Stimulated activated CD8-positive, alpha-beta memory T cell treated with anti-CD3 and anti-CD28 coated beads, Interleukin-15, amount 100 ng/mL, for 48 hours (primary cell): ENCODE results near the gene GNAT1.

Experiments used
- DNase-seq, 2 donors: peaks; one replicate each; pipeline ENCODE4 v3.0.0-alpha.2; 2020; ENCODE audit warnings: low read depth in 2 of 2

The GNAT1 gene

GRCh38 chr3:50163572-50164455 is 27.6 kb upstream of the GNAT1 start:
- DNase-seq: no peak

- DNase-seq: no peak
Observed at GRCh38 chr3:50164481-50164880, 26.9 kb upstream of the GNAT1 start.

GRCh38 chr3:50164984-50165909 is 26.2 kb upstream of the GNAT1 start:
- no peak for DNase-seq

GRCh38 chr3:50165910-50166538 is 25.4 kb upstream of the GNAT1 start:
- DNase-seq: no peak

- no peak for DNase-seq
Observed at GRCh38 chr3:50166620-50167019, 24.8 kb upstream of the GNAT1 start.

GRCh38 chr3:50167069-50167840 is 24.2 kb upstream of the GNAT1 start:
- no peak for DNase-seq

- no peak for DNase-seq
Observed at GRCh38 chr3:50167841-50168209, 23.6 kb upstream of the GNAT1 start.

- no peak for DNase-seq
Observed at GRCh38 chr3:50168388-50168787, 23.0 kb upstream of the GNAT1 start.

GRCh38 chr3:50168791-50169190 is 22.6 kb upstream of the GNAT1 start:
- DNase-seq: no peak

GRCh38 chr3:50169232-50169832 is 22.1 kb upstream of the GNAT1 start:
- no peak for DNase-seq

- no peak for DNase-seq
Observed at GRCh38 chr3:50169858-50170257, 21.6 kb upstream of the GNAT1 start.

GRCh38 chr3:50170689-50171088 is 20.7 kb upstream of the GNAT1 start:
- no peak for DNase-seq

- DNase-seq: no peak
Observed at GRCh38 chr3:50171540-50172301, 19.7 kb upstream of the GNAT1 start.

GRCh38 chr3:50172626-50173220 is 18.7 kb upstream of the GNAT1 start:
- no peak for DNase-seq

GRCh38 chr3:50173685-50174516 is 17.5 kb upstream of the GNAT1 start:
- DNase-seq: no peak

GRCh38 chr3:50174517-50174895 is 16.9 kb upstream of the GNAT1 start:
- DNase-seq: no peak

GRCh38 chr3:50174947-50175524 is 16.4 kb upstream of the GNAT1 start:
- no peak for DNase-seq

- DNase-seq: no peak
Observed at GRCh38 chr3:50177346-50177745, 14.1 kb upstream of the GNAT1 start.

- no peak for DNase-seq
Observed at GRCh38 chr3:50179710-50180109, 11.7 kb upstream of the GNAT1 start.
